T-helper 22 cell (primary cell): ENCODE measurements around the gene SPATA32.
A peak's percentile ranks its signal among the peaks of the same experiment; 100 is the strongest.

Experiments used
- DNase-seq: peaks from one replicate; pipeline ENCODE4 v3.0.0-alpha.2; 2020; ENCODE audit warnings: low read depth

SPATA32 gene

GRCh38 chr17:45246861-45247428 lies 14.9 kb downstream of the SPATA32 start:
- DNase-seq = no peak

- no peak for DNase-seq
Measured at GRCh38 chr17:45246338-45246737, 15.6 kb downstream of the SPATA32 start.

DNA sequence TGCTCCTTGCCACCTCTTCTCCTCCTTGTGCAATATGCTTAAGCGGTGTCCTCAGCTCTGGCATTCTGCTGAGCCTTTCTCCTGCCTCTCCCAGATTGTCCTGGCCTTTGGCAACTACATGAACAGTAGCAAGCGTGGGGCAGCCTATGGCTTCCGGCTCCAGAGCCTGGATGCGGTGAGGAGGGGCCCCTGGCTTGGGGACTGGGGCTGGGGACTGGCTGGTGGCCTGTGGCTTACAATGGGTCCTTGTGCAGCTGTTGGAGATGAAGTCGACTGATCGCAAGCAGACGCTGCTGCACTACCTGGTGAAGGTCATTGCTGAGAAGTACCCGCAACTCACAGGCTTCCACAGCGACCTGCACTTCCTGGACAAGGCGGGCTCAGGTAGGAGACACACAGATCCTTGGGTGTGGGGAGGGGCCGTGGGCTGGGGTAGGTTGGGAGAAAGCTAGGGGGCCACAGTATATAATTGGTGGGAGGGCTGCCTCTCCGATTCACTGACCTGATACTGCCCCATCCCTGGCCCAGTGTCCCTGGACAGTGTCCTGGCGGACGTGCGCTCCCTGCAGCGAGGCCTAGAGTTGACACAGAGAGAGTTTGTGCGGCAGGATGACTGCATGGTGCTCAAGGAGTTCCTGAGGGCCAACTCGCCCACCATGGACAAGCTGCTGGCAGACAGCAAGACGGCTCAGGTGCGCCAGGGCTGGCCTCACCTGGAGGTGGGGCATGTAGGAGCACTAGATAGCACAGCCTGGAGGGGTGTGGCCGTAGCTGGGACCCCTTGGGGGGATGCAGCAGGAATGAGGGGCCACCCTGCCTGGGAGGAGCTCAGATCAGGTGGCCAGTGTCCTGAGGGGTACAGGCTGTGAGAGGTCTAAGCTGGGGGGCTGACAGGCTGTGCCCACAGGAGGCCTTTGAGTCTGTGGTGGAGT lies 16.9 kb downstream of the SPATA32 start:
- no peak for DNase-seq

GRCh38 chr17:45243750-45244149 lies 18.1 kb downstream of the SPATA32 start:
- DNase-seq = no peak

- no peak for DNase-seq
Measured at GRCh38 chr17:45242029-45242414, 19.9 kb downstream of the SPATA32 start.

GRCh38 chr17:45241328-45242028 lies 20.4 kb downstream of the SPATA32 start:
- DNase-seq = no peak

GRCh38 chr17:45240905-45241327 lies 21.0 kb downstream of the SPATA32 start:
- DNase-seq = no peak

- DNase-seq = no peak
Measured at GRCh38 chr17:45238155-45238774, 23.6 kb downstream of the SPATA32 start.

GRCh38 chr17:45237686-45238085 lies 24.2 kb downstream of the SPATA32 start:
- DNase-seq = no peak

DNA sequence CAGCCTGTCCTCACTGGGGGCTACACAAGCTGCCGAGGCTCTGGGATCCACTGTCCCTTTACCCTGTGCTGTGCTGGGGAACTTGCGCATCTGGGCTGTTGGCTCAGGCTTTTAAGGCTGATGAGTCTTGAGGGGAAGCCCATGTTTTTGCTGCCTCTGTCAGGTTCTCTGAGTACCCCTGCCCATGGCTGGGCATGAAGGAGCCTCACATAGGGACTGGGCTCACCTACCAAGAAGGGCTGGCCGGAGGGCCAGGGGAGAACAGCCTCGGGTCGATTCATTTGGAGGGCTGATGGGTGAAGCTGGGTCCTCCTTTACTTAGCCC lies 25.6 kb downstream of the SPATA32 start:
- no peak for DNase-seq

DNA sequence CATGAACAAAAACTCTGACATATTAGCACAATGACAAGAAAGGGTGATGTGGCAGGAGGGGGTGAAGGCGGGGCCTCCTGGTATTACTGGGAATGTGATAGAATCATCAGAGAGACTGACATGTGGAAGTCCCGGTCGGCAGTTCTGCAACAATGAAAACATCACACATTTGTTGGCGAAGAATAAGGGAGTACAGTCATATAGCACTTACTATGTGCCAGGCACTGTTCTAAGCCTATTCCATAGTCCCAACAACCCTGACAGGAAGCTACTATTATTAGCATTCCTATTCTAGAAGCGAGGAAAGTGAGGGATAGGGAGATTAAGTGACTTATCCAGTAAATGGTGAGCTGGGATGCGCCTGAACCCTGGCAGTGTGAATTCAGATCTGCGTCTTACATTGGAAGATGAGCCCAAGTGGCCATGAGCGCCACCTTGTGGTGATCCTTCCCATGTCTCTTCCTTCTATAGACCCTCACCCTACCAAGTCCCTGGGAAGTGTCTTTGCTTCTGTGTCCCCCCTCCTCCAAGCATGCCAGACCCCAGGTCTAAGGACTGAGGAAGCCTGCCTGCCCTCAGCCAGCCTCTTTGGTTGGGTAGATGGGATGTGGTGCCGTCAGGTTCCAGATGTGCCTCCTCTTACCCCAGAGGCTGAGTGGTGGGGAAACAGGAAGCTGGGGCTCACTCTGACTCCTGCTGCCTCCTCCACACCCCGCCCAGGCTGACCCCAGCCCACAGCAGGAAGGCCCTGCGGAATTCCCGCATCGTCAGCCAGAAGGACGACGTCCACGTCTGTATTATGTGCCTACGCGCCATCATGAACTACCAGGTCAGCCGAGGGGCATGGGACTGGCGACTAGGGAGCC lies 26.2 kb downstream of the SPATA32 start:
- peak; percentile 49 for DNase-seq

GRCh38 chr17:45234641-45235415 lies 27.1 kb downstream of the SPATA32 start:
- no peak for DNase-seq

DNA sequence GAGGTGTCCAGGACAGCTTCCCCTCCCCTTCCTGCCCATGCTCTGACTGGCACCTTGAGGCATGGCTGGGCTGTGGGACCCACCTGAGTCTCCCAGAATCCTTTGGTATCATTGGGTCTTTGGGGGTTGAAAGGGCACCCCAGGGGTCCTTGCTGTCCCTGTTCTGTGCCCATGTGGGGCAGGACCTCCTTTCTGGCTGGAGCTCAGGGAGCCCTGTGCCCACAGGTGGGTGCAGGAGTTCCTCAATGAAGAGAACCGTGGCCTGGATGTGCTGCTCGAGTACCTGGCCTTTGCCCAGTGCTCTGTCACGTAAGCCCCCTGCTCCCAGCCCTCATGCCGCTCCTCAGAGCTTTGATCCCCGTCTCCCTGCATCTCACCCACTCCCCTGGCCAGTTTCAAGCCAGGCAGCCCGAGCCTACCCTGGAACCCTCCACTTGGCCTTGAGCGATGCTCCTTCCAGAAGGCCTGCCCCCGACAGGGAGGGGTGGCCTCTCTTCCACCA lies 28.4 kb downstream of the SPATA32 start:
- no peak for DNase-seq

DNA sequence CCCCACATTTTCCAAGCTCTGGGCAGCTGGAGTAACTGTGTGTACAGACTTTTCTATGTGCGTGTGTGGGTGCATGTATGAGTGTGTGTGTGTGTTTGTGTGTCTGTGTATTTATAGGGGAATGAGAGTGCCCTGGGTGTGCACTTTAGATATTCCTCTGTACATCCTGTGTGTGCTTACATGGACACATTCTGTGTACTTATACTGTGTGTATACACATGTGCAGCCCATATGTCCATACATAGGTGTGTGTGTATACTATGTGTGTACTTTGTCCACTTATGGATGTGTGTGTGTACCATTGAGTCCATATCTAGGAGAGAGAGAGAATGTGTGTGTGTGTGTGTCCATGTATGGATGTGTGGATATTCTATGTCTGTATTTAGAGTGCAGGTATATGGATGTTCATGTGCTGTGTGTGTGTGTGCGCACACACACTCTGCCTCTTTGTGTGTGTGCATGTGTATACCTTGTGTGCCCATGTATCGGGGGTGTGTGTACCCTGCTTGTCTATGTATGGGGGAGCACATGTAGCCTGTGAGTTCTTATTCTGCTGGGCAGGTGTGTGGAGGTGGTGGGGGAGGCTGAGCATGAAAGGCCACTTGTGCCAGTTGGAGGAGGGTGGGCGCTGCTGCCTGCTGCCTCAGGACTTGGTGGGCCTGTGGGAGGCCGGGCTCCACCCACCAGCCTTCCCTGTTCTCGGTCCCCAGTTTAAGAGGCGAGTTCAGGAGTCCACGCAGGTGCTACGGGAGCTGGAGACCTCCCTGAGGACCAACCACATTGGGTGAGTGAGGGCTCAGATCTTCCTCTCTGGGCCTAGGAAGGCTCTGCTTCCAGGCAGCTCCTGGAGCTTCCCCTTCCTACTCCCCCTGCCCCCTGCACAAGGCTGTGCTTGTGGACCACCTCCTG lies 29.1 kb downstream of the SPATA32 start:
- no peak for DNase-seq

DNA sequence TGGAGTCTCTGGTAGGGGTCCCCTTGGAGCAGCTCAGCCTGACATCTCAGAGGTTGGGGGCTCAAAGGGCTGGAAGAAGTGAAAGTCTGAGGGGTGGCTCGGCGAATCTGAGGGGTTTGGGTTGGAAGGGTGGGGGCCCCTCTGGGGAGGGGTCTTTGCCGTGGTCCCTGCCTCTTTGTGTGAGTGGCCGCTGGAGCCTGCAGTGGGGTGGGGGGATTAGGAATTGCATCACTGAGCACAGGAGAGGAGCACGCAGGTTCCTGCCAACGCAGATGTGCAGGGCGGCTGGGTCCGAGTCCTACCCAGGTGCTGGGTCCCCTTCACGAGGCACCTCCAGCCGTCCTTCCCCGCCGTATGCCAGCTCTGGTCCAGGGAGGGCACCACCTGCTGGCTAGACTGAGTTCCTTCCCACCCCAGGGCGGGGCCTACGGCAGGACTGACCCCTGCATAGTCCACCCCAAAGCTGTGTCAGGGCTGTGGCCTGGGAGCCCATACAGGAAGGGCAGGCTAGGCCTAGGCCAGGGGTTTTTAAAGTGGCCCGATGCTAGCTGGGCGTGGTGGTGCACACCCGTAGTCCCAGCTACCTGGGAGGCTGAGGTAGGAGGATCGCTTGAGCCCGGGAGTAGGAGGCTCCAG lies 30.3 kb downstream of the SPATA32 start:
- DNase-seq = no peak

DNA sequence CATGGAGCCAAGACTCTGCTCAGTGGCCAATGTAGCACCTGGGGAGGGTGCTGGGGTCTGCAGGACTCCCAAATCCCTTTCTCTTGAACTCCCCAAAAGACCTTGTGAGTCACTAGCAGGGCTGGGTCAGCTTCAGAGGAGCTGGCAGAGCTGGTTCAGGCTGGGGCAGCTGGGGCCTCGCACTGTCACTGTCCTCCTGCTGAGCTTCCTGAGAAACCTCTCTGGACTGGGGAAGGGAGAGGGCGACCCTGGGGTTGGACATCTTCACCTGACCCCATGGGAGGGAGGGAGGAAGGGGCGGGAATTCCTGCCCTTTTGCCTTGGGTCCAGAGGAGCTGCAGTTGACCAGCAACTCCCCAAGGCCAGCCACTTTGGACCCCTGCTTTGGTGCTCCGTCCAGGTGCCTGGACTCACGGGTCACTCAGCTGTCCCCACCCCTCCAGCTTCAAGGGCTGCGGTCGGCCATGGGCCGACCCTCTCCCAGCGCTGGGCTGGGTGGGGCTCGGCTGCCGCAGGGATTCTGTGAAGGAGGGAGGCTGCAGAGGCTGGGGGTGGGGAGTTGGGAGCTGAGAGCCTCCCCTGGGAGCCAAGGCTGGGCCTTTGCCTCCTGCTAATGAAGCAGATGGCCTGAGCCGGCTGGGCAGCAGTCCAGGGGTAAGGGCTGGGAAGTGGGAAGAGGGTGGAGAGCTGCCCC lies 31.0 kb downstream of the SPATA32 start:
- DNase-seq = no peak

DNA sequence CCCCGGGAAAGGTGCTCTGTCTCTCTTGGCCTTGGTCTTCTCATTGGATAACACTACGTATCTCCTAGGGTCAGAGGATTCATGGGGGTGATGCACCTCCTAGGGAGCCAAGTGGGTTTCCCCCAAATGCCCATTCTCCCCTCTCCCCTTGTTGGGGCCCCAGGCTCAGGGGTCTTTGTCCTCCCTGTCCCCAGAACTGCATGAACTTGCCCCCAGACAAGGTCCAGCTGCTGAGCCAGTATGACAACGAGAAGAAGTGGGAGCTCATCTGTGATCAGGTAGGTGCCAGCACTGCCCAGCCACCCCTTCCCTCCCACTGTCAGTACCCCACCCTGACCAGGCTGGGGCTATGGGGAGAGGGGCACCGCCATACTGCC lies 31.5 kb downstream of the SPATA32 start:
- DNase-seq = no peak

DNA sequence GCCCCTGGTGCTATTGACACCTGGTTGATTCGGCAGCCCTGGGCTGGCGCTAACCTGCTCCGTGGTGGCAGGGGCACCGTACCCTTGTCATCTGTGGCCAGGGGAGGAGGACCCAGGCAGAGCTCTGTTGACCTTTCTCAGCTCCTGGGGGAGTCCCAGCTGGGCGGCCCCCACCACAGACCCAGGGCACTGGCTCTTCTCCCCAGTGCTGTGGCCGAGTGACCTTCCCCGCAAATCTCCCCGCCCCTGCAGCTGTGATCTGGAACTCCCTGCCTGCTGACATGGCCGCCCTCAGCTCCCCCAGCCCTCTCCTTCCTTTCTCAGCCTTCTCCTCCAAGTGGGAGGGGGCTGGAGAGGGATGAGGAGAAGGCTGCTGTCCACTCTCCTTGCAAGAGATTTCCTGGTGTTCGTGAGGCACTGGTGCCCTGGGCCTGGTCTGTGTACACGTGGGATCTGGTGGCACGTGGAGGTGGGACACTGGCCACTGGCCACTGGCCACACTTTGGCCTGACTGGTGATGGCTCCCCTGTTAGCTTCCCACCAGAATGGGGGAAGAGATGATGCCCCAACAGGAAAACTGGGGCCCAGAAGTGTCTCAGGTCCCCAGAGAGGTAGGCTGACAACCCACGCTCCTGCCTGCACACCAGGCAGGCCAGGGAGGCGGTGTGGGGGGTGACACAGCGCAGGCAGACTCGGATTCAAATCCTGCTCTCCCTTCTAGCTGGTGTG lies 32.0 kb downstream of the SPATA32 start:
- DNase-seq = no peak
